SH-SY5Y (cell line): ENCODE results near the gene CATSPER4.

ENCODE experiments used
- GATA2 ChIP-seq: IDR thresholded peaks from 2 replicates; pipeline ENCODE4 v1.6.1; 2011; ENCODE audit warnings: mild to moderate bottlenecking, low read depth, low read length
- GATA3 ChIP-seq: IDR thresholded peaks from 2 replicates; pipeline ENCODE4 v1.6.1; 2011; ENCODE audit warnings: low read depth, mild to moderate bottlenecking, low read length, moderate library complexity

DNA sequence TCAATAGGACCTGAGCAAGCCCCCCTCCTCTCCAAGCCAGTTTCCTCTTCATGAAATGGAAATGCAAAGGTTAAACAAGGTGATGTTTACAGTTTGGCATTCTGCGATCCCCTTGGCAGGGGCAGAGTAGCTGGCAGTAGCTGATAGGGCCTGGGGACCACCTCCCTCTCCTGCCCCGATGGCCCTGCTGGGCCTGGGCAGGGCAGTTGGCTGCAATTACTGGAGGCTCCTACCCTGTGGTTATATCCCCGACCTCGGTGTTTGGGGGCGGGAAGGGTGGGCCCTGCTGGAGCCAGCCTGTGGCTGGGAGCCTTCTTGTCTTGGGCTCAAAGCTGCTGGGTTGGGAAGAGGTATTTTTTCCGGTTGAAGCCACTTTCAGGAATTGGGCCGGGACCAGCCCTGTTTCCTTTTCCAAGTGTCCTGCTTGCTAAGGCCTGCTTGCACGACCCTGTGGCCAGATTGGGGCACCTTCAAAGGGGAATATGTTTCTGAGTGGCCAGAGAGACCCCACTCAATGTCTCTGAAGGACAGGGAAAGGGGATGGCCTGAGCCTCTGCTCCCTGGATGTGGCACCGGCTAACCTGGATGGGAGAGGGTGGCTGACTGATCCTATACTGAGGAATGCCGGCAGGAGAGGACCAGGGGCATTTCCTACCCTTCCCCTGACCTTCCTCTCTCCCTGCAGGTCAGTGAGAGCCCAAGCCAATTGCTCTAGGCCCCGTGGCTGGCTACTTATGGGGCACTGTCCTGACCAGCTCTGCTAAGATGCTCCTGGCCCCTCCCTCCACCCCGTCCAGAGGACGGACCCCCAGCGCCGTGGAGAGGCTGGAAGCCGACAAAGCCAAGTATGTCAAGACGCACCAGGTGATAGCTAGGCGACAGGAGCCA is 29.6 kb upstream of the CATSPER4 start:
- no peak for TF ChIP-seq GATA2
- no peak for TF ChIP-seq GATA3
